ENCODE measurements around the gene PRC1.

- TF ChIP-seq, protein P1, sequence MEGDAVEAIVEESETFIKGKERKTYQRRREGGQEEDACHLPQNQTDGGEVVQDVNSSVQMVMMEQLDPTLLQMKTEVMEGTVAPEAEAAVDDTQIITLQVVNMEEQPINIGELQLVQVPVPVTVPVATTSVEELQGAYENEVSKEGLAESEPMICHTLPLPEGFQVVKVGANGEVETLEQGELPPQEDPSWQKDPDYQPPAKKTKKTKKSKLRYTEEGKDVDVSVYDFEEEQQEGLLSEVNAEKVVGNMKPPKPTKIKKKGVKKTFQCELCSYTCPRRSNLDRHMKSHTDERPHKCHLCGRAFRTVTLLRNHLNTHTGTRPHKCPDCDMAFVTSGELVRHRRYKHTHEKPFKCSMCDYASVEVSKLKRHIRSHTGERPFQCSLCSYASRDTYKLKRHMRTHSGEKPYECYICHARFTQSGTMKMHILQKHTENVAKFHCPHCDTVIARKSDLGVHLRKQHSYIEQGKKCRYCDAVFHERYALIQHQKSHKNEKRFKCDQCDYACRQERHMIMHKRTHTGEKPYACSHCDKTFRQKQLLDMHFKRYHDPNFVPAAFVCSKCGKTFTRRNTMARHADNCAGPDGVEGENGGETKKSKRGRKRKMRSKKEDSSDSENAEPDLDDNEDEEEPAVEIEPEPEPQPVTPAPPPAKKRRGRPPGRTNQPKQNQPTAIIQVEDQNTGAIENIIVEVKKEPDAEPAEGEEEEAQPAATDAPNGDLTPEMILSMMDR (IDR thresholded peaks at IDR 0.05; ENCODE audit: low read depth, low read length, poor library complexity, severe bottlenecking), result no peak
- no peak for TF ChIP-seq EZH2phosphoT487 (IDR thresholded peaks at IDR 0.05; ENCODE audit: borderline replicate concordance, low read length)
Observed at GRCh38 chr15:90986790-90987507, 7.4 kb downstream of the PRC1 start.
